Inflammatory macrophage treated with lipopolysaccharide for 4 hours (primary cell): ENCODE results near the gene TMEM168.
"Not testable (repeated sequence)": the region's sequence is repeated elsewhere in the genome, so short reads cannot be mapped to it uniquely, and the experiment has no call there.

Experiments
- DNase-seq: peaks from one replicate; pipeline ENCODE4 v3.0.0-alpha.2; 2020

Gene TMEM168

GRCh38 chr7:112781110-112781509 is 9.1 kb downstream of the TMEM168 start:
- no peak for DNase-seq

DNA sequence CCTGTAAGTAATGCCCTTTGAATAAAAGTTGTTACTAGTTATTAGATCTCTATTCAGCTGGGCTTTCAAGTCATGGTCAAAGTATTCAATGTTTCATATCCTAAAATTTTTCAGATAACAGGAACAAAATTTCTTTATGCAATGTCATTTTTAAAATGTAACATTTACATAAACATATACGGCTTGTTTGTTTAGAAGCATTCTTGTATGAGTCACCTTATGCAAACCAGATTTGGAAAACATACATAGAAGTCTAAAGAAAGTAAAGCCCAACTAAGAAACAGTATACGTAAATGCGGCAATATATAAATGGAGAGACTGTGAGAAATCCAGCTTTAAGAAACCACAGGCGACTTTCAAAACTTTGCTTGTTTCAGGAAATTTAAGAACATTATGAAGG is 10.5 kb downstream of the TMEM168 start:
- no peak for DNase-seq

DNA sequence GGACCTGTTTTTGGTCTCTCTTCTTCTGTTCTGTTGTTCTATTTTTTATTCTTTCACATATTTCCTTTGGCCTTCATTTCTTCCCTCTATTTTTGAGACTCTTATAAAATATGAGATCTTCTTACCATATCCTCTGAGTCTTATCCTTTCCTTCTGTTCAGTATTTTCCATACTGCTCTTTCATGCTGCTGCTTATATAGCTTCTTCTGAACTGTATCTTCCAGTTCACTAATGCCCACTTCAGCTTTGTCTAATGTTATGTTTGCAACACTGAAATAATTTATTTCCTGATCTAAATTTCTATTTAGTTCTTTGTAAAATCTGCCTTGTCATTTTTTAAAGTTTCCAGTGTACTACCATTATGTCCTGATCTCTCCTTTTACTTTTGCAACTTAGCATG is 12.8 kb downstream of the TMEM168 start:
- DNase-seq, result no peak

- DNase-seq, result no peak
These were observed 19.0 kb downstream of the TMEM168 start for GRCh38 chr7:112771166-112771565.

GRCh38 chr7:112770051-112770450 is 20.1 kb downstream of the TMEM168 start:
- no peak for DNase-seq

DNA sequence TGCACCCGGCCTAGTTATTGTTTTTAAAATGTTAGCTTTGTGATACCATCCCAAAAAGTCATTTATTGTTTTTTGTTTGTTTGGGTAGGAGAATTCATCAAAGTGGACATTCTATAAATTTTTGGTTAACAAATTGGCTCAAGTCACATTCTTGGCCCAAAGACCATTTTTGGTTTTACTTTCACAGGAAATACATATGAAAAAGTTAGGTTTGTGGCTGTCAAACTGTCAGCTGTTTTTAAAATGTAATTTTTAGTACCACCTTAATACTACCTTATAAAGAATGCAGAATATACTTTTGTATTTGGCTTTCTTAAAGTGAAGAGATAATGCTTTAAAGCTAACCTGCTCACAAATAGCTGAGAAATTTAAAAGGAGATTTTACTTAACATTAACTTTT is 25.1 kb downstream of the TMEM168 start:
- no peak for DNase-seq

DNA sequence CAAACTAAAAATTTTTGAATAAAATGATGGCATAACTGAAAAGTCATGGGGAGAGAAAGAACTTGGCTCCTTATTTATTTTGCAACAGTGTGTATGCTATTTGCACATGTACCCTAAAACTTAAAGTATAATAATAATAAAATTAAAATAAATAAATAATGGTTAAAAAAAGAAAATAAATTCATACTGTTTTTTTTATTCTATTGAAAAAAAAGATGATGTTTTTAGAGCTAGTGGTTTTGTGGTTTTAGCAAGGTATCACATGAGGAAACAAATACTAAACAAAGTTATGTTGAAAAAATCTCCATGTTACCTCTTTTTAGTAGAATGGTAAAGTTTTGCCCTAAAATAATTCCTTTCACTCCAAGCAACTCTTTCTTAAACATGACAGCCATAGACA is 26.2 kb downstream of the TMEM168 start:
- DNase-seq, result no peak

DNA sequence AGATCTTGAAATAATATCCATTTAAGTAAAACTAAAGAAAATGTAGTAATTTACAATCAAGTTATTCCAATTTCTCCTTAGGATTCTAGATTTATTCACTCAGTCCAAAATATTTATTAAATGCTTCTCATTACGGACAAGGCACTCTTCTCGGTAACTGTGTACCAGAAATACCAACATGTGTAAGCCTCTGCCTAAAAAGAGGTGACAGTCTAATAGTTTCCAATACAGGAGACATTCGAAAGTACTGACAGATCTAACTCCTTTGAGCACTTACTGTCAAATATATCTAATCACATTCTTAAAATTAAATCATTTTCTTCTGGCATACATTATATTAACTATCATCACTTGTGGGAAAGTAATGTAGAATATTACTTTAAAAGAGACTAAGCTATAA is 26.9 kb downstream of the TMEM168 start:
- no peak for DNase-seq

DNA sequence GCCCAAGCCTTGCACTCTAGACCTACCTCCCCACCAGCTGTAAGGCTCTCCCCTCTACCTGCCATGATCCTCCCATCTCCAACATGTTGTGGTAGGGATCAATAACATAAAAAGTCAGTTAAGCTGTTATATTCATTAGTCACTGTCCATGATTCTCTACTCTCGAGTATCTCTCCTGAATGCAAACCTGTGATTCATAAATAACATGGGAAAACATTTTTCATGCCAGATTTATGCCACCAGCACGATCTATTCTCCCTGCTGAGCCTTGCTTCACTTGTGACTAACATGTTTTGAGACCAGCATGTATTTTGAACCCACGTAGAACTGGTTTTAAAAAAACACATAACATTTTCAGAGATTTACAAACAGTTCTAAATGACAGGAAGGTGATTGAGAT is 30.3 kb downstream of the TMEM168 start:
- no peak for DNase-seq

GRCh38 chr7:112757337-112757736 is 32.9 kb downstream of the TMEM168 start:
- no peak for DNase-seq

GRCh38 chr7:112753298-112753697 is 36.9 kb downstream of the TMEM168 start:
- no peak for DNase-seq

DNA sequence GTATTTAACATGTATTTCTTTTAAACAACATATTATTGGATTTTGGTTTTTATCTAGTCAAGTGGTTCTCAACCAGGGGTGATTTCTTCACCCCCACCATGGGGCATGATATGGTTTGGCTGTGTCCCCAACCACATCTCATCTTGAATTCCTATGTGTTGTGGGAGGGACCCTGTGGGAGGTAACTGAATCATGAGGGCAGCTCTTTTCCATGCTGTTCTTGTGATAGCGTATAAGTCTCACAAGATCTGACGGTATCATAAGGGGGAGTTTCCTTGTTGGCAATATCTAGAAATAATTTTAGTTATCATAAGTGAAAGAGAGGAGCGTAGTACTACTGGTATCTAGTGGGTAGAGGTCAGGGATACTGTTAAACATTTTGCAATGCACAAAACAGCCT is 37.6 kb downstream of the TMEM168 start:
- no peak for DNase-seq

GRCh38 chr7:112749775-112750174 is 40.4 kb downstream of the TMEM168 start:
- DNase-seq, result no peak

DNA sequence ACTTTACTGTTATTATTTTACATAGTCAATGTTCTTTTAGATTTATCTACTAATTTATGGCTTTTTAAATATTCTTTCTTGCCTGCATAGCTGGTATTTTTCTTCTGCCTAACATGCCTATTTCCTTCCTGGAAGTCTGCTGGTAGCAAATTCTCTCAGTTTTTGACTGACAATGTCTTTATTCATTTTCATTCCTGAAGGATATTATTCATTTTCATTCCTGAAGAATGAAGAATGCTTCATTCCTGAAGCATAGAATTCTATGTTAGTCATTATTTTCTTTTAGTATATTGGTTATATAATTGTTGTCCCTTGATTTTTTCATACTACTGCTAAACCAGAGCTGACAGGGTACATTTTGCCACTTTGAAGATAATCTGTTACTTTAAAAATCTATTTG is 41.8 kb downstream of the TMEM168 start:
- no peak for DNase-seq

DNA sequence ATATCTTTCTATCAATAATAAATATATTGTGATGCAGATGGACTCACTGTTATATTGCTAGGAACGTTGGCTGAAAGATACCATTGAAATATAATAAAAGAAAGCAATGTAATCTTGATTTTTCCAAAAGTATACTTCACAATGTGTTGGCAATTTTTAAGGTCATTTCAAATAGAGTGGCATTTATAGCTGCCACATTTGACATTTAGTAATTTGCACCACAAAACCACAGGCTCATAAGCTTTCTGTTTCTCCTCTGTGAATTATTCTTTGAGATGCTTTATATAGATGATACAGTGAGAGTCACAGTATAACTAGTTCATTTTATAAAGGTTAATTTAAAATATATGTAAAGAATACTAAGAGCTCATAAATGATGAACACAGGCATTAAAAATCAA is 44.6 kb downstream of the TMEM168 start:
- no peak for DNase-seq

GRCh38 chr7:112744818-112745217 is 45.4 kb downstream of the TMEM168 start:
- DNase-seq, result no peak

DNA sequence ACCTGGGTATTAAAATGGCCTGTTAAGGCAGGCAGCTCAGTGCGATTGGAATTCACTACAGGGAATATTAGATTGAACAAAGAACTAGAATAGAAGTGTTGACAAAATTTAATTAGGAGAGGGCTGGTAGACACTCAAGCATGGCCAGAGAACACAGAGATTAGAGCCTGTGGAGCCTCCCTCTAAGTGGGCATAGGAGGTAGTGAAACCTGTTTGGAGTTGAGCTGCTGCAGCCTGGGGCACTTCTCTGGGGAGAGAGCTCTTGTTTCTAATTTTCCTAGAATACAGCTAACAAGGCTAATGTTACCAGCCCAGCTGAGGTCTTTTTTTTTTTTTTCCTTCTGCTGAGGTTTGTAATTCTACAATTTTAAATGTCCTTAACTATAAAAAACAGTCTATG is 46.4 kb downstream of the TMEM168 start:
- no peak for DNase-seq

DNA sequence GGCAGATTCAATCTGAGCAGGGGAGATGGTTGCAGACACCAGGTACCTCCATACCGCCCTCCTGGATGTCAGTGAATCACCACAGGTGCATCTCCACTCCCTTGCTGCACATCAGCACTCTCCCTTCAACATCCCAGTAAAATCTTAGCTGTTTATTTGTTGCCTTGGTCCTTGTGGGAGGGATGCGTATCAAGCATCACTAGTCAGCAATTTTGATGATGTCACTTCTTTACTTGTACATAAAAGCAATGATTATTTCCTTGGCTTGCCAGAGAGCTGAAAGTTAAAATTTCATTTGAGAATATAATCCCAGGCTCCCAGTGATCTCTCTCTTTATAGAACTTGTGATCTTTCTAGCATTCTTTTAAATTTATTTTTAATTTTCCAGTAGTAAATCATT is 49.5 kb downstream of the TMEM168 start:
- no peak for DNase-seq

- no peak for DNase-seq
These were observed 50.6 kb downstream of the TMEM168 start for GRCh38 chr7:112739436-112740180.

GRCh38 chr7:112735261-112735660 is 54.9 kb downstream of the TMEM168 start:
- no peak for DNase-seq

- DNase-seq, result not testable (repeated sequence)
These were observed 58.9 kb downstream of the TMEM168 start for GRCh38 chr7:112731324-112731723.

GRCh38 chr7:112726076-112726475 is 64.1 kb downstream of the TMEM168 start:
- DNase-seq, result no peak

GRCh38 chr7:112723416-112723815 is 66.8 kb downstream of the TMEM168 start:
- no peak for DNase-seq

- DNase-seq, result no peak
These were observed 68.8 kb downstream of the TMEM168 start for GRCh38 chr7:112721366-112721765.

DNA sequence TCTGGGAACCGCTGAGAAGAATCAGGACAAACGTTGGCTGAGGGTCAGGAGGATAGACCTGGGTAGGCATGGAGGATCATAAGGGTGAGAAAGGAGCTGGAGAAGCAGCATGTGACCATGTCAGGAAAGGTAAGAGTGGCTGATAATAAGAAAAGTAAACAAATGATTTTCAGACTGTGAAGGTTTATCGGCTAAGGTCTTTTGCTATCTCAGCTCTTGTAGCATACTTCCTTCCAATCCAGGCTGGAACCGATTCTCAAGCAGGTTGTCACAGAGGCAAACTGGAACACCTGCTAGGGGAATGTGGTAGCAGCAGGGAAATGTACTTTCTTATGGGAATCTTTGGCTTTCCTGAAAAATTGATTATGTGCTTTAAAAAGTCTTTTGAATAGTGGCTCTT is 74.7 kb downstream of the TMEM168 start:
- no peak for DNase-seq
